NCI-H446 (cell line): ENCODE measurements around the gene SEC14L2.

Experiments used
- DNase-seq, 2 experiments: peaks; one replicate each; lab custom pipeline; 2025; lab: John Stamatoyannopoulos, UW

The SEC14L2 gene

DNA sequence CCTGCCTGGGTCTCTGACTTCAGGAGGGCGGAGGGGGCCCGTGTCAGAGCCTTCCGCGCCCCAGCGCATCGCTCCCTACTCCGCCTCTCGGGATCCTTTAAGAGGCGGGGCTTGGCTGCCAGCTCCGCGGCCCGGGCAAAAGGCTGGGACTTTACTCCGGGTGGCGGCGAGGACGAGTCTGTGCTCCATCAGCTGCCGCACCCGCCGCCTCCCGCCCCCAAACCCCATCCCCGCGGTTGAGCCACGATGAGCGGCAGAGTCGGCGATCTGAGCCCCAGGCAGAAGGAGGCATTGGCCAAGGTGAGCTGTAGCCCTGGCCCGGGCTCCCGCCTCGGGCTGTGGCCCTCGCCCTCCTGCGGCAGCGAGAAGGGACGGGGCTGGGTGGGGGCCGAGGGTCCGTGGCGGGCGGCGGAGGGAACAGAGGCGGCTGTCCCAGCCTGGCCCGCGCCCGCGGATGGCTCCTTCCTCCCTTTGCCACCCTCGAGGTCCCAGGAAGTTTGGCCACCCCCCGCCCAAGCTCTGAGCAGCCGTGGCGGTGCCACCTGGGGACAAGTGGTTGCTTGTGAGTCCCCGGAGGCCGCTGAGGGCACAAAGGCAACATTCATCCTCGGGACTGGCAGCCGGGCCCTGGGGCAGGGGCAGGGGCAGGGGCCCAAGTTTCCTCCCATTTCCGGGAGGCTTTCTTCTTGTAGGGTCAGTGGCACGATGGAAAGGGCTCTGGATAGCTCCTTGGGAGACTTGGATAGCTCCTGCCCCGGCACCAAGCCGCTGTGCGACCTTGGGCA lies at the start of gene SEC14L2:
Gene SEC14L2, plus strand, starts transcription at position 148 of the 785 bp plus-strand sequence. Its CDS starts 99 bp downstream, at position 247.
- peak; percentile 23 to 74 for DNase-seq

DNA sequence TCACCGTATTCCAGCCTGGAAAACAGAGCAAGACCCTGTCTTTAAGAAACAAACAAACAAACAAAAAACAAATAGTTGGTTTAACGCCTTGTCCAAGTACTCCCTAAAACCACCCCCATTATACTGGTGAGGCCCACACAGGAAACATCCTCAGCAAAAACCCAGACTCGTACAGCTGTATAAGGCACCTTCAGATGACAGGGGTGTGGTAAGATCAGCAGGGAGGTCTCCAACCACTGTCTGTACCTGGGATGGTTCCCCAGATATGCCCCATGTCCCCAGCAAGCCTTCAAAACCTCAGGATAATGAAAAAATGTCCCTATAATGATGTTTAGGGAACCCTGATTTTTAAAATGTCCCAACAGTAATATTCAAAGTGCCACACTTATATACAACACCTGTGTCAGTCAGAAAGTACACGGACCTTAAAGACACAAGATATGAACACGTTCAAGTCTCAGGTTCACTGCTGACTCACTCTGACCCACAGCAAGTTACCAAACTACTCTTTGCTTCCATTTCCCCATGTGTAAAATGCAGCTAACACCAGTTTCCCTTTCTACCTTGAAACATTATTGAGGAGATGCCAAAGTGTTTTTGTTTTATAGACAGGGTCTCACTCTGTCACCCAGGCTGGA lies 49.4 kb upstream of the SEC14L2 start:
- no peak for DNase-seq

DNA sequence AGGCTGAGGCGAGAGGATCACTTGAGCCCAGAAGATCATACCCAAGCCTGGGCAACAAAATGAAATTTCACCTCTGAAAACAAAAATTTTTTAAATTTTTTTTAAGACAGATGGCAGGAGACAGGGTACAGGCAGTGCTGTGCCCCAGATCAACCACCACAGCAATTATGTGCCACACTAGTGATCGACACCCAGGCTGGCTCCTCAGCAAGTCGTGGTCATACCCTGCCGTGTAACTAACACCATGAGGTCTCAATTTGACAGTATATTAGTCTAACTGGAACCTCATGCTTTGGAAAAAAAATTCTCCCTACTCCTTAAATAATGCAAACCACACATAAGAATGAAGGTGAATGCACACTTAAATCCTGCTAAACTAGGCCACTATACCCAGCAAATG lies 48.4 kb upstream of the SEC14L2 start:
- no peak for DNase-seq

DNA sequence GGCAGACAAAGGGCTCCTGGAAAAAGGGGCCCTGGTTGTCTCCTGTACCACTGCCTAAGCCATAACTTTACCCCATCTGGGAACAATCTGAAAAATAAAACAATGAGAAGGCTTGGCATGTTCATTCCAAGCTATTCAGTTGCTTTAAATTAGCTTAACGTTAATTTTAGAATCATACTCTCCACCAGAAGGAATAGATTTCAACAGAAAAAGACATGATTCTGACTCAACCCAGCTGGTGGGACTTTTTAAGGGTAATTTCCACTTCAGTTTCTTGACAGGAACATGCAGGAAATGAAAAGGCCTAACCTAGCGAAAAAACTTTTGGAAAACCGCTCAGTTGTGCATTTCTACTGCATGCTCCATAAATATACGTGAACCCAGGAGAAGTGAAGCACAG lies 48.0 kb upstream of the SEC14L2 start:
- no peak for DNase-seq

DNA sequence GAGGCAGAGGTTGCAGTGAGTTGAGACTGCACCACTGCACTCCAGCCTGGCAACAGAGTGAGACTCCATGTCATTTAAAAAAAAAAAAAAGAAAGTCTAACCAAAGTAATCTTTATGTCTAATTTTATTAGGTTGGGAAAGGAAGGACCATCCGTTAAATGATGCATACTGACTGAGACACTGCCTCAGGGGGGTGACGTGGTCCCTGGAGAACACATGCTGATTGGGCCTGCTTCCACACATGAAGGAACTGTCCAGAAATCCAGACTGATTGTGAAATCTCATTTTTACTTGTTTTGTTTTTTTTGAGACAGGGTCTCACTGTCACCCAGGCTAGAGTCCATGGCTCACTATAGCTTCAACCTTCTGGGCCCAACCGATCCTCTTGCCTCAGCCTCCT lies 45.6 kb upstream of the SEC14L2 start:
- DNase-seq, result no peak

DNA sequence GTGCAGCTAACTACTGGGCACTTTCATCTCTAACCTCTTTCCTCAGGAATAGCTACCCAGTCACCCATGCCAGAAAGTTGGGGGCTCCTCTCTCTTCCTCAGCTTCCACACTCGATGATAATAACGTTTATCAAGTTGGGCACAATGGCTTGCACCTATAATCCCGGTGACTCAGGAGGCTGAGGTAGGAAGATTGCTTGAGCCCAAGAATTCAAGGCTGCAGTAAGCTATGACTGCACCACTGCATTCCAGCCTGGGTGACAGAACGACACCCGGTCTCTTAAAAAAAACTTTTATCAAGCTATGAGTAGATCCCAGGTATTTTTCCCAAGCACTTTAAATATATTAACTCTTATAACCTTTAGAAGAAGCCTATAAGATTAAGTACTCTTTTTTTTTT lies 42.2 kb upstream of the SEC14L2 start:
- DNase-seq, result no peak

DNA sequence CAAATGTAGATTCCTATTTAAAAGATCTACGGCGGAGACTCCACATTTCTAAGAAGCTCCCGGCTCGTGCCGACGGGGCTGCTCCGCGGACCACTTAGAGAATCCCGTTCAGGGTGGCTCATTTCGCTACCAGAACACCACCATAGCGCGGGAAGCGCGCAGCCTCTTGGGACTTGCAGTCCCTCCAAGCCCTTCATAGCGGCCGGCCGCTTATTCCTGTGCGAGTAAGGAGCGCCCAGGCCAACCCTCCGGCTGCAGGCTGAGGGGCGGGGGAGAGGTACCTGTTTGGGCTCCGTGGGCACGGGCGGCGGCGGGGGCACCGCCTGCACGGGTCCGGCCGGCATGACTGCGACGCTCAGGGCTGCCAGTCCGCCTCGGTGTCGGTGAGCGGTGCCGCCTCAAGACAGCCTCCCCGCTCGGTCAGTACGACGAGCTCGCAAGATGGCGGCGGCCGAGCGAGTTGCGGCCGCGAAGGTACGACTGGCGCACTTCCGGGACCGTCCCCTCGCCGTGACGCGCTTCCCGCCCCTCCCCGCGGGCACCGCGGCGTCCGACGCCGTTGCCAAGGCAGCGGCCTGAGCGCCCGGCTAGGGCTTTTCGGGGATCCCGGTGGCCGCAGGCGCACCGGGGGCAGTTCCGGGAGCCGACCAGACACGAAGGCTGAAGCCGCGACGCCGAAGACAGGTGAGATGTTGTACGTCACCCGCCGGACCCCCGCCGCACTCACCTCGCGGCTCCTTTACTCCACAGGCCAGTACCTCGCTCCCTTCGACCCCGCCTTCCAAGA lies 40.2 kb upstream of the SEC14L2 start, which contains the start of the genes CCDC157 and SF3A1:
Gene CCDC157, plus strand, starts transcription at position 559 of the 787 bp plus-strand sequence. CDS start 8,994 bp downstream, outside the sequence.
Gene SF3A1, minus strand, starts transcription at position 446 of the 787 bp plus-strand sequence. Its CDS starts 102 bp downstream, at position 344.
- peak; percentile 86 to 90 for DNase-seq

DNA sequence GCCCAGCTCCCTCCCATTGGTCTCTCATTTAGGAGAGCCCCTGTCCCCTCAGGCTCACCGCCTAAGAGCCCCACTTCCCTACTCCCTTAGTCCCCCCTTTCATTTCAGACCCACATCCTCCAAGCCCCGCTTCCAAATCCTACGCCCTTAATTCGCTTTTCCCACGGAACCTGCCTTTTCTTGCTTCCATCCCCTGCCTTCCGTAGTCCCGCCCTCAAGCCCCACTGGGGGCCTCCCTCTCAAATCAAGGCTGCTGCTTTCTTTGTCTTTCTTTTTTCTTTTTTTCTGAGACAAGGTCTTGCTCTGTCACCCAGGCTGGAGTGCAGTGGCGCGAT lies 39.6 kb upstream of the SEC14L2 start:
- DNase-seq, result no peak

DNA sequence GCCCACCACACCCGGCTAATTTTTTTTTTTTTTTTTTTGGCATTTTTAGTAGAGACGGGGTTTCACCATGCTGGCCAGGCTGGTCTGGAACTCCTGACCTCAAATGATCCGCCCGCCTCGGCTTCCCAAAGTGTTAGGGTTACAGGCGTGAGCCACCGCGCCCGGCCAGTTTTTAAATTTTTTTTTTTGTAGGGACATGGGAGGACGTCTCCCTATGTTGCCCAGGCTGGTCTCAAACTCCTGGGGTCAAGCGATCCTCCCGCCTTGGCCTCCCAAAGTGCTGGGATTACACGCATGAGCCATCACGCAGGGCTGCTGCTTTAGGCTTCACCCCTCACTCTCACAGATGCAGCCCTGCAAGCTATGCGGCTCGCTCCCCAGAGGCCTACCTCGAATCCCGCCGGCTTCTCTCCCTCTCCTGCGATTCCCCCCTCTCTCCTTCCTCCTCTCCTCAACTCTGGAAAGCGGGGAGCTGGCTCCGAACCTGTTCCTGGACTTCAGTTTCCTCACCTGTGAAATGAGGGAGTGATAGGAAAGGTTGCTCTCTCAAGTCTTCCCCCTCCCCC lies 39.1 kb upstream of the SEC14L2 start:
- no peak for DNase-seq

DNA sequence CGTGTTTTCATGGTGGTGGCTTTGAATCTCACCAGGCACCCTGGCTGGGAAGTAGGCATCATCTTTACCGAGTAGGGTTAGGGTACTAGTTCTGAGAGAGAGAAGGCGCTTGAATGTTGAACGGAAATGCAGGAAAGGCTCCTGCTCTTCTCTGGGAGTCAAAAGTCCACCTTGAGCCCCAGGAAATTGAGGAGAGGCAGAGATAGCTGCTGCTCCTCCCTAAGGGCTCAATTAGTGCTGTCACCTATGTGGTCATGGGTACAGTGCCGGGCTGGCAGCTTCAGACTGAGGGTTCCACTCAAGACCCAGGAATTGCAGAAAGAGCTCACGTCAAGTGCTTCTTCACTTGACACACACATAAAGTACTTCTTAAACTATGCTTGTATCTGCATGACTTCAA lies 38.3 kb upstream of the SEC14L2 start:
- no peak for DNase-seq

DNA sequence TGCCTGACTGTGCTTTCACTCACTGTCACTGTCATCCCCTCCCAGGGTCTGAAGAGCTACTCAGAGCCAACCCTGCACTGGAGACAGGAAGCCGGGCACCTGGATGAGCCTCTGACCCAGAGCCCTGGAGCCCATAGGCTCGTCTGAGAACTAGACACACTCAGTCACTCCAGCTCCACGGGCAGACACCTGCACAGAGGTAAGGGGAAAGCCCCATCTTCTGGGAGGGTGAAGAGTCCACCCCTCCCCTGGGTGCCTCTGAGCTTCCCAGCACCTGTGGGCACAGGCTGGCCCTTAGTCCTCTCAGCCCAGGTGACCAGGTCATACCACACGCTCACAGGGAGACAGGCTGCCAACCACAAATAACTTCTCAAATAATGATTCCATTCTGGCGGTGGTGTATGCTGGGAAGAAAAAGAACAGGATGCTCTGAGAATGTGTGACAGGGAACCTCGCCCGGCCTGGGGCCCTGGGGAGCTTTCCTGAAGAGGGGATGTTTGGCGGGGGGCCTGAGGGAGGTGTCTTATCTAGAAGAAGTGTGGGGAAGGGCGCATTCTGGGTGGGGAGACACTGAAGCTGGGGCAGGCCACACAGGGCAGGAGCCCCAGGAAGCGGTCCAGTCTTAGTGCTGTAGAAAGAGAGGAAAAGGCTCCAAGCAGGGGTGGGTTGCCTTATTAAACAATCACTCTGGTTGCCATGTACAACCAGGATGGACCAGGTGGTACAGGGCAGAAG lies 34.7 kb upstream of the SEC14L2 start:
- no peak for DNase-seq

DNA sequence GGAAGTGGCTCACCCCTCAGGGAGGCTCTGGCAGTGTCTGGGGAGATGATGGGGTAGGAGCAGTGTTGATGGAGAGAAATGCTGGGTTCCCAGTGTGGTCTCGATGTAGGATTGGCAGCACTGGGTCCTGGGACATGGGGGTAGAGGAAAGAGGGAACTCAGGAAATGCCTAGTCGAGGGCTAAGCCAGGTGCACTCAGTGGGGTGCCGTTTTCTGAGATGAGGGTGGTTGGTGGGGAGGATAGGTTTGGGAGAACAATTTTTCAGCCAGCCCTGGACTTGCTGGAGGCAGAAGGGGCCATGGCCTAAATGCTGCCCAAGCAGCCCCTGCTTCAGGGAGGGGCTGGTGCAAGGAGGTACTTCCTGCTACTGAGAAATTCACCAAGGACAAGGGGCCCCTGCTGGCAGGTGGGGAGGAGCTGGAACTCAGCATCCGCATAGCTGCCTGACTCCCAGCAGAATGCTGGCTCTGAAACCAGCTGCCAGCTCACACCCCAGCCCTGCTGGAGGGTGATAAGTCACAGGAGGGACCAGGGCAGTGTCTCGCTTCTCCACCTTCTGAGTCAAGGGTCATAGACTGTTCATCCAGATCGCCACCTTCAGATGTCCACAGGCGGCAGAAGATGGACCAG lies 34.1 kb upstream of the SEC14L2 start:
- no peak for DNase-seq

DNA sequence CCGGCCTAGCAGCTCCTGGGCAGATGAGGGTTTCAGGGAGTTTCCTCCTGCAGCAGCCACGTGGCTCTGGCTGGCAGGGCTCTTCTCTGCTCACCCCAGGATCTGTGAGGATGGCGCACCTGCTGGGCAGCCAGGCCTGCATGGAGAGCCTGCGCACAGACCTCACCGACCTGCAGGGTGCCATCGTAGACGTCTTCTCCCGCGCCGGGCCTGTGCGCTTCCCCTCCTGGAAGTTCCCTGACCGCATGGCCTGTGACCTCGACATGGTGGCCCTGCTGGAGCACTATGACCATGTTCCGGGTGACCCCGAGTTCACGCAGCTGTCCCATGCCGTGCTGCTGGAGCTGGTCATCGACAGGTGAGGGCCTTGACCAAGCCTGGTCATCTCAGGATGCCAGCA lies 30.9 kb upstream of the SEC14L2 start:
- no peak for DNase-seq

DNA sequence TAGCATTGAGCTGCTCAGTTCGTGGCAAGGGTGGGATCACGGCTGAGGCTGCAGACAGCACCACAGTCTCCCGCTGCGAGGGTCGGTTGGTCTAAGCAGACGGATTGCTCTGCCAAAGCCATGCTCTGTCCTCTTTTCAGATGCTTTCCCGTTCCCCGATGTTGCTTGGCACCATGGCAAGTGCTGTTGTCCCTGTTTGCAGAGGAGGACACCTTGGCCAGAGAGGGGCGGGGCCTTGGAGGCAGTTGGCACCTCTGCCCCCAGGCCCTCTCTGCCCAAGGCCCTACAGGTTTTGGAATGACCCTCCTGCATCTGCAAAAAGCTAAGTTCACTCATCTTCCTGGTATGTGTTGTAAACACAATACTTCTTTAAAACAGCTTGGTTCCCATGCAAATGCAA lies 28.4 kb upstream of the SEC14L2 start:
- DNase-seq, result no peak

DNA sequence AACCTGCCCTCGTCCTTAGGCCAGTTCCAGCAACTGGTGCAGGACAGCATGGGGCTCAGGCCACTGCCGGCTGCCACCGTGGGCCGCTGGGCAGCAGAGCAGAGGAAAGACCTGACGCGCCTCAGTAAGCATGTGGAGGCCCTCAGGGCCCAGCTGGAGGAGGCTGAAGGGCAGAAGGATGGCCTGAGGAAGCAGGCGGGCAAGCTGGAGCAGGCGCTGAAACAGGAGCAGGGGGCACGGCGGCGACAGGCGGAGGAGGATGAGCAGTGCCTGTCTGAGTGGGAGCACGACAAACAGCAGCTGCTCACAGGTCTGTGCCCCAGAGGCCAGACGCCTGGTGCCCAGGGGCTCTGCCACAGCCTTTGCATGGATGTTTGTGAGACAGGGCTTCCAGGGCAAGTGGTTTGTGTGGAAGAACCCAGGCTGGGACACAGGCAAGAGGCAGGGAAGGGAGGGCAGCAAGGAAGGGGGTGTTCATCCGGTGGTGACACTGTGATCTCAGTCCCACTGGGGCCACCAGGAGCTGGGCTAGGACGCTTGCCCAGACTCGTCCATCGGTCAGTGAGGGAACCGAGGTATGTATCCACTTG lies 26.1 kb upstream of the SEC14L2 start:
- DNase-seq, result no peak

DNA sequence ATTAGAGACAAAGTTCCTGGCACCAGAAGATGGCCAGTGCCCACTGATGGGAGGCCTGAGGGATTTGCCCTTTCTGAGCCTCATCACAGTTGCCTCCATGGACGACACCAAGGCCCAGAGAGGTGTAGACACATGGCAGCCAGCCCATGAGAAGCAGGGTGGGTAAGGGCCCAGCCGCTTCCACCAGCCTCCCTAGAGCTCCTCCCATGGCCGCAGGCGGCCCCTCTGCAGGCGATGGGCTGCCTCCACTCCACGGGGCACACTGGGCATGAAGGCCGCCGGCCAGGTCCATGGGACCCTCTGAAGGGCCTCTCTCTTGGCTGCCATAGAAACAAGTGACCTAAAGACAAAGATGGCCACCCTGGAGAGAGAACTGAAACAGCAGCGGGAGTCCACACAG lies 25.5 kb upstream of the SEC14L2 start:
- DNase-seq, result no peak

DNA sequence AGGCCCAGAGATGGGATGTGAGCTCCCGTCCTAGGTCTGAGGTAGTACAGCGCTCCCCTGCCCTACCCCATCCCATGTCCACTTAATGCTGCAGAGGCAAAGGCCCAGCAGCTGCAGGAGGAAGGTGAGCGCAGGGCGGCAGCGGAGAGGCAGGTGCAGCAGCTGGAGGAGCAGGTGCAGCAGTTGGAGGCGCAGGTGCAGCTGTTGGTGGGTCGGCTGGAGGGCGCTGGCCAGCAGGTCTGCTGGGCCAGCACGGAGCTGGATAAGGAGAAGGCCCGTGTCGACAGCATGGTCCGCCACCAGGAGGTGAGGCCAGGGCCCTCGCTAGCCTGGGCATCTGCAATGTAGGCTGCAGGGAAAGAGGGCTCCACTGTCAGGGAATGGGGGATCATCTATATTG lies 24.8 kb upstream of the SEC14L2 start:
- DNase-seq, result no peak

DNA sequence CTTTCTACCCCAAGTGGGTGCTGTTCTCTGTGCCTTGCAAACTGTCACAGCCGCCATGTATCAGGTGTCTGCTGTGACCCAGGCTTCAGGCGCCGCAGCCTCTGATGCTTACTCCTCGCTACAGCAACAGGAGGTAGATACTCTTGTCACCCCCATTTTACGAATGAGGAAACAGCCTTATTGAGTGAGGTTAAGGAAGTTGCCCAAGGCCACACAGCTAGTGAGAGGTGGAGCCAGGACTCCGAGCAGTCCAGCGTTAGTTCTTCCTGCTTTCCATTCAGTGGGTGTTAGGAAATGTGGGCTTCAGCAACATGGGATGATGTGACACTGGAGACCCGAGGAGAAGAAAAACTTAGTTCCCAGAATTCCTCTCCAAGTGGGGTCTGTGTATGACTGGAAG lies 23.9 kb upstream of the SEC14L2 start:
- no peak for DNase-seq

DNA sequence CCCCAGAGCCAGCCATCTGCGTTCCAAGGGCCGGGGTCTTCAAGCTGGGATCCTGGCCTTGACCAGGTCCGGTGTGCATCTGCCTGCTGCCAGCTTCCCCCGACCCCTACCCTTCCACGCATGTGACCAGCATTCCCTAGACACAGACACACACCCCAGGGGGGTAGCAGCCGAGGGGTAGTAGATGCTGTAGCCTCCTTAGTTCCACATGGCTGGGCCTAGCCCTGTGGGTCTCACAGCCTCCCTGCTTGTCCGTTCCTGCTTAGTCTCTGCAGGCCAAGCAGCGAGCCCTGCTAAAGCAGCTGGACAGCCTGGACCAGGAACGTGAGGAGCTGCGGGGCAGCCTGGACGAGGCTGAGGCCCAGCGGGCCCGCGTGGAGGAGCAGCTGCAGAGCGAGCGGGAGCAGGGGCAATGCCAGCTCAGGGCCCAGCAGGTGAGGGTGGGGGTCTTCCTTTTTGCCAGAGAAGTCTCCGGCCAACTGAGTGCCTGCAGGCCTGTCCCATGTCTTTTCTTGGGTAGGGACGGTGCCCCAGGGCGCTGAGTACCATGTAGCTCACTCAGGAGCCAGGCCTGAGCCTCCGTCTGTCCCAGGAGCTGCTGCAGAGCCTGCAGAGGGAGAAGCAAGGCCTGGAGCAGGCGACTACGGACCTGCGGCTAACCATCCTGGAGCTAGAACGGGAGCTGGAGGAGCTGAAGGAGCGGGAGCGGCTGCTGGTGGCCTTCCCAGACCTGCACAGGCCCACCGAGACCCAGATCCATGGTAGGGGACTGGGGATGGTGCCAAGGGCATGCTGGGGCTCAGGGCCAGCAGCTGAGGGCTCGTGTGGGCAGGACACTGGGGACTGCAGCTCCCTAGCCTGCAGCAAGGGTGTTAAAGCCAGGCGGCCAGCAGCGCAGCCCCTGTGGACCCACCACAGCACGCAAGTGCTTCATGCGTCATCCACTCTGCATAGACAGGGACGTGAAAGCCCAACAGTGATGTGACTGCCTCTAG lies 23.2 kb upstream of the SEC14L2 start:
- no peak for DNase-seq
